SKM-1 (cell line): Measurements from ENCODE around the gene RPTOR.
A peak's percentile ranks its signal among the peaks of the same experiment; 100 is the strongest.

ENCODE experiments used
- DNase-seq: peaks from one replicate; lab custom pipeline; 2025; ENCODE audit not compliant: unreplicated experiment; lab: John Stamatoyannopoulos, UW

Gene RPTOR

GRCh38 chr17:80899402-80900268 lies 355.0 kb downstream of the RPTOR start:
- DNase-seq, result peak; percentile 2

- DNase-seq, result no peak
Measured at GRCh38 chr17:80901319-80901718, 356.7 kb downstream of the RPTOR start.

- no peak for DNase-seq
Measured at GRCh38 chr17:80902197-80902962, 357.7 kb downstream of the RPTOR start.

- DNase-seq, result no peak
Measured at GRCh38 chr17:80902963-80903611, 358.4 kb downstream of the RPTOR start.

- DNase-seq, result no peak
Measured at GRCh38 chr17:80904036-80904753, 359.6 kb downstream of the RPTOR start.

GRCh38 chr17:80905586-80906230 lies 361.1 kb downstream of the RPTOR start:
- DNase-seq, result no peak

GRCh38 chr17:80906364-80907259 lies 362.0 kb downstream of the RPTOR start:
- DNase-seq, result no peak

- no peak for DNase-seq
Measured at GRCh38 chr17:80907281-80907680, 362.6 kb downstream of the RPTOR start.

GRCh38 chr17:80908211-80908610 lies 363.6 kb downstream of the RPTOR start:
- DNase-seq, result no peak

GRCh38 chr17:80908776-80909175 lies 364.1 kb downstream of the RPTOR start:
- no peak for DNase-seq

GRCh38 chr17:80909635-80910034 lies 365.0 kb downstream of the RPTOR start:
- no peak for DNase-seq

- no peak for DNase-seq
Measured at GRCh38 chr17:80910043-80910442, 365.4 kb downstream of the RPTOR start.

- no peak for DNase-seq
Measured at GRCh38 chr17:80912476-80912875, 367.8 kb downstream of the RPTOR start.

GRCh38 chr17:80913928-80914821 lies 369.5 kb downstream of the RPTOR start:
- no peak for DNase-seq

GRCh38 chr17:80916246-80916645 lies 371.6 kb downstream of the RPTOR start:
- DNase-seq, result no peak

- no peak for DNase-seq
Measured at GRCh38 chr17:80917716-80918560, 373.3 kb downstream of the RPTOR start.

GRCh38 chr17:80918731-80919130 lies 374.1 kb downstream of the RPTOR start:
- no peak for DNase-seq
